Cardiac septum (tissue), 1 donor: ENCODE results near the gene PLCD1. TPM values are rescaled to one million over a fixed set of nuclear protein-coding genes. Genes with fewer than 3 reads are reported as not detected.
"Not testable (repeated sequence)": the region's sequence is repeated elsewhere in the genome, so short reads cannot be mapped to it uniquely, and the experiment has no call there.

Experiments
- DNase-seq: peaks from one replicate; pipeline ENCODE4 v3.0.0-alpha.2; 2020; ENCODE audit warnings: low spot score
- intact Hi-C: fragments of 100-400 bp; cut with DNase I; formaldehyde crosslinking; loops from one replicate; pipeline ENCODE4 v1.14.0; 2022
- total RNA-seq: library from RNA; stranded (reverse); fragmentation: NEBNext Ultra II Directional; extraction: Animal tissue kit (Norgen Biotek cat#: 25700); gene quantifications from one replicate; pipeline ENCODE4 v1.2.1, GENCODE V29; 2021
- donor health status: DM: no; HTN: no; CAD: no.

The PLCD1 gene
- total RNA-seq, 1 donor from 2014 or later: 10.1 TPM

DNA sequence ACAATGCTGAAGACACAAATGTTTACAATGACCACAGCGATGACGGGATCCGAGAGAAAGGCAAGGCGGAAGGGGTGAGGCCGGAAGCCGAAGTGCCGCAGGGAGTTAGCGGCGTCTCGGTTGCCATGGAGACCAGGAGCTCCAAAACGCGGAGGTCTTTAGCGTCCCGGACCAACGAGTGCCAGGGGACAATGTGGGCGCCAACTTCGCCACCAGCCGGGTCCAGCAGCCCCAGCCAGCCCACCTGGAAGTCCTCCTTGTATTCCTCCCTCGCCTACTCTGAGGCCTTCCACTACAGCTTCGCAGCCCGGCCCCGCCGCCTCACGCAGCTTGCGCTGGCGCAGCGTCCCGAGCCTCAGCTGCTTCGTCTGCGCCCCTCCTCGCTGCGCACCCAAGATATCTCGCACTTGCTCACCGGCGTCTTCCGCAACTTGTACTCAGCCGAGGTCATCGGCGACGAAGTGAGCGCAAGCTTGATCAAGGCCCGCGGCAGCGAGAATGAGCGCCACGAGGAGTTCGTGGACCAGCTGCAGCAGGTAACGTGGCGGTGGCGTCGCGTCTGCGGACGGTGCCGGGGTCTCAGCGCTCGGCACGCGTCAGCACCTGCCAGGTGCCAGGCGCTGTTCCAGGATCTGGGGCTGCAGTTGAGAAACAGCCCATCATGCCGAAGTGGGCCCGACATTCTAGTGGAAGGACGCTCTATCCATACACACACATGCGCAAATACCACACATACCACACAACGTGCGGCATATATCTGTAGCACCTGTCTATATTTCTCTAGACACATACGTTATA is 9.9 kb upstream of the PLCD1 start, which contains the start of gene DLEC1:
DLEC1 (plus strand) TSS at position 108 of the 798 bp plus-strand sequence; CDS start at position 126, 18 bp downstream.
- peak; percentile 89 for DNase-seq
- intact Hi-C loops: no loop called here

GRCh38 chr3:38038447-38038911 is 9.0 kb upstream of the PLCD1 start:
- DNase-seq: no peak
- intact Hi-C loops: no loop called here

- intact Hi-C loops: no loop called here
- DNase-seq: no peak
Observed at GRCh38 chr3:38036906-38037305, 7.5 kb upstream of the PLCD1 start.

DNA sequence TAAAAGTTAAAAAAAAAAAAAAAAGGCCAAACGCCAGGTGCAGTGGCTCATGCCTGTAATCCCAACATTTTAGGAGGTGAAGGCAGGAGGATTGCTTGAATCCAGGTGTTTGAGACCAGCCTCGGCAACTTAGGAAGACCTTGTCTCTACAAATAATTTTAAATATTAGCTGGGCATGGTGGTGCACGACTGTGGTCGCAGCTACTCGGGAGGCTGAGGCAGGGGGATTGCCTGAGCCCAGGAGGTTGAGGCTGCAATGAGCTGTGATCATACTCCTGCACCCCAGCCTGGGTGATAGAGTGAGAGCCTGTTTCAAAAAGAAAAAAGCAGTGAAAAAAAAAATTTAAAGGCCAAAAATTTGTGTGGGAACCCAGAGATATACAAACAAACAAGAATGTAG is 6.8 kb upstream of the PLCD1 start:
- DNase-seq: no peak
- intact Hi-C loops: no loop called here

DNA sequence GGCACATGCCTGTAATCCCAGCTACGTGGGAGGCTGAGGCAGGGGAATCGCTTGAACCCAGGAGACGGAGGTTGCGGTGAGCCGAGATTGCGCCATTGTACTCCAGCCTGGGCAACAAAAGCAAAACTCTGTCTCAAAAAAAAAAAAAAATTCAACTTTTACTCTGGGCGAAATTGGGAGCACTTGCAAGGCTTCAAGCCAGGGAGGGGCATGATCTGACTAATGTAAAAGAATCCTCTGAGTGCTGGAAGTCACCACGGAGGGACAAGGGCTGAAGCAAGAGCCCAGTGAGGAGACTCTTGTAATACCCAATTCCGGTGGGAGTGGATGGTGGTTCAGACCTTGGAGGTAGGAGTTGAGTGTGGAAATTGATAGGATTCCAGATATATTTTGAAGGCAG is 4.9 kb upstream of the PLCD1 start:
- intact Hi-C loops: not testable (repeated sequence)

DNA sequence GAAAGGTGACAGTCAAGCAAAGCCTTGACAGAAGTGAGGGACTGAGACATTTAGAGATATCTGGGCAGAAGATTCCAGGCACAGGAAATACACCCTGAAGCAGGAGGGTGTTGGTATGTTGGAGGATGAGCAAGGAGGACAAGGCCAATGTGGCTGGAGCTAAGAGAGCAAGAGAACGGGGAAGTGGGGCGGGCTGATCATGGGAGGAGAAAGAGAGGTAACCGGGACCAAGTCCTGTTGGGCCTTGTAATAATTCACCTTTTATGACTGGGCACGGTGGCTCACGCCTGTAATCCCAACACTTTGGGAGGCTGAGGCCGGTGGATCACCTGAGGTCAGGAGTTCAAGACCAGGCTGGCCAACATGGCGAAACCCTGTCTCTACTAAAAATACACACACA is 4.1 kb upstream of the PLCD1 start:
- DNase-seq, intact Hi-C loops: not testable (repeated sequence)

More for the DNA sequence above, 4.9 kb upstream of the PLCD1 start:
- not testable (repeated sequence) for DNase-seq

- intact Hi-C loops: no loop called here
- DNase-seq: no peak
Observed at GRCh38 chr3:38032328-38032865, 3.0 kb upstream of the PLCD1 start.

DNA sequence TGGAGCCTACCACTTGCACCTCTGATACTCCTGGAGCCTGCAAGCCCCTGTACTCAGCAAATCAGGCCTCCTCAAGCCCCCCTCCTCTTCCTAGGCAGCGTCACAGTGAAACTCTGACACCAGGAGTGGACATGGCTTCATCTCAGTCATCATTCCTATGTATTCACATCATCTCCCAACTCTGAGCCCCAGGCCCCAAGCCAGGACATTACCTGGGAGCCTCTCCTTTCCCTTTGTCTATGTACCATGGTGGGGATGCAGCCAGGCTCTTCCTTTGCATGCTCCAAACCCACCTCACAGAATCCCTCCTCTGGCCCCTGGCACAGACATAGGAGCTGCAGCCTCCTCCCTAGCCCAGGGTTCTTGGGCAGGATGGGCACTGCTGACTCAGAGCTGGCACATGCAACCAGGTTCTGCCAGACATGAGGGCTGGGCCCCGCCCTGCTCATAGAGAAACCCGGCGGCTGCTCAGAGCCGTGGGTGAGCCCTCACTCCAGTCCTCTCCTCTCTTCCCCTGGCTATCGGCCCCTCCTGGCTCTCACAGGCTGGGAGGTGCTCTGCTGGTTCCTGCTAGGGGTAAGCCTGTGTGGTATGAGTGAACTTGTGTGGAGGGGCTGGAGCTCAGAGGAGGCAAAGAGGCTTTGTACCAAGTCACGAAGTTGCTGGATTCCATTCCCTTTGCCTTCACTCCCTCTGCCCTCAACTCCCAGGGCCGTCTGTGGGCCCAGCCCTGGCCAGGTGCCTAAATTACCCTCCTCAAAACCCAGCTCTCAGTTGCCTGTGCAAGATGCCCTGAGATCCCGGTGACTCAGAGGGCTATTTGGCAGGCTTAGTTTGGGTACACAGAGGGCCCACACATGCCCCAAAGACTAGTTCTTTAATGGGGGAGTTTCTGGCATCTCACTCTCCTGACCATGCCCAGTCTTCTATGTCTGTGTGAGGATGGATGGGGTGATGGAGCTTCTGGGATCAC is 1.9 kb upstream of the PLCD1 start:
- peak; percentile 82 for DNase-seq
- intact Hi-C loops: no loop called here

- DNase-seq: no peak
- intact Hi-C loops: no loop called here
Observed at GRCh38 chr3:38030126-38031021, 932 bp upstream of the PLCD1 start.

- intact Hi-C loops: no loop called here
- DNase-seq: no peak
Observed at GRCh38 chr3:38028621-38029361, 651 bp downstream of the PLCD1 start.

- peak; percentile 63 for DNase-seq
- intact Hi-C loops: no loop called here
Observed at GRCh38 chr3:38027466-38028465, 1.7 kb downstream of the PLCD1 start.

DNA sequence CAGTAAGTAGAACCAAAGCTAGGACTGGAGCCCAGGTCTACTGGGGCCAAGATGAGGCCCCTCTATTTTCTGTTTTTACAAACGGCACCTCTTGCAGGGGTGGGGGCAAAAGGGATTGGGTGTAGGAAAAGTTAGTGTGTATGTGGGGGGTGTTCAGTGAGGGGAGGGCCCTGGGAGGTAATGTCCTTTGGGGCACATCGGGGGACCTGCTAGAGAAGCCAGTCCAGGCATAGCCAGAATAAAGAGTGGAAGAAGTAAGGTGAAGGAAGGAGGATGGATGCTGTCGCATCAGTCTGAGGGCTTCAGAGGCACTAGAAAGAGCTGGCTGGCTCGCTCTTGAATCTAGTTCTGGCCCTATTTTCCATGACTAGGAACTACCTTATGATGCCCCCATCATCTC is 2.6 kb downstream of the PLCD1 start:
- no peak for DNase-seq
- intact Hi-C loops: no loop called here

DNA sequence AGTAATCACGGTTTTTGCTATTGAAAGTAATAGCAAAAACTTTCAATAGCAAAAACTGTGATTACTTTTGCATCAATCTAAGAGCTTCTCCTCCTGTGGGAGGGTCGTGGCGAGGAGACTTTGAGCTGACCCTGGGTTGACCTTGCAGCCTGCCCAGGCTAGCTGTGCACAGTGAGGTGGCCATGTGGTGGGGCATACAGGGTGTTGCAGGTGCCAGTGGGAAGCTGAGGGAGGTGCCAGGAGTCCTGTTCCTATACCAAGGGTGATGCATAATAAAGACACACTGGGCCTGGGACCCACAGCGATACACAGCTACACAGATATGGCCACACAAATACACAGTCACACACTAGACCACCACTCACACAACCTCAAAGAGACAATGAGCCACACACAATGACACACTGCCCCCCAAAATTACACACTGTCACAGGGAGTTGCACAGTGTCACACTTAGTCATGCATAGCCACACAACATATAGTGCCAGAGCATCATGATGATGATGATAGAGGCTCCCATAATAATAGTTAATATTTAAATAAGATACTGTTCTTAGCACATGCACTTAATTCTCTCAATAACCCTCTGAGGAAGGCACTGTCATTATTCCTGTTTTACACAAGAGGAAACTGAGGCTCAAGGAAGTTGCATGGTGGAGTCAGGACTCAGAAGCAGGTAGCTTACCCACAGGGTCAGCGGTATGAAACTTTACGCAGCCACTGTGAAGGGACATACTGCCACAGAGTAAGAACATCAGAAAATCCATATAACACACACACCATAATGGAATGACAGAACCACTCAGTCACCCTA is 6.3 kb downstream of the PLCD1 start:
- intact Hi-C loops: no loop called here
- DNase-seq: peak; percentile 59

DNA sequence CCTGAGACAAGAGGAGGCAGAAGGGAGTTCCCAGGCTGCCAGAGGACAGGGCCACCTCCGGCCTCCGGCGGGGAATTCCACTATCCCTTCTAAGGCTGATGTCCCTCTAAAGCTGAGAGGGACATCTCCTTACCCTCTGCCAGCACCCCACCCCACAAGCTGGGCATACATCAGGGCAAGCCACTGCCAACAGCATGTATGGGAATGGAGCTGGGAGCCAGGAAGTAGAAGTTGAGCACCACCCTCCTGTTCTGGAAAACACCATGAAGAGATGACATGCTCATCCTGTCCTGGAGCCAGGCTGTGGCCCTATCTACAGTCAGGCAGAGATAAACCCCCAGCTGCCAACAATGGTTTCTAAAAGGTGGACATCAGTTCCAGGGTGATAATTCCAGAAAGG is 7.1 kb downstream of the PLCD1 start:
- intact Hi-C loops: no loop called here
- no peak for DNase-seq

DNA sequence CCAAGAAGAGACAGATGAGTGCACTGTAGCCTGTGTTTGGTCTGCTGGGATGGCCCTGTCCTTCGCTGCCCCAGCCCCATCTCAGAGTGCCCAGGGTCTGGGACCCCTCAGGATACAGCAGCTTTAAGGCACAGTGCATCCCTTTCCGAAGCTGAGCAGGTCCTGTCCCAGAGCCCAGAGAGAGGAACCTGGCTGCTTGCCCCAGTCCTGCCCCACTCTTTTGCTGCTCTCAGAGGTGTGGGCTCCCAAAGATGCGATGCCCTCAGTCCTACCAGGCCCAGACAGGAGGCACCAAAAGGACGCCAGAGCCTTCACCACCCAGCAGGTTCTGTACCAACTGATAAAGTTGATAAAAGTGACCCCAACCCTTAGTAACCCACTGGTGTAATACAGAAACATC is 8.2 kb downstream of the PLCD1 start:
- intact Hi-C loops: no loop called here

DNA sequence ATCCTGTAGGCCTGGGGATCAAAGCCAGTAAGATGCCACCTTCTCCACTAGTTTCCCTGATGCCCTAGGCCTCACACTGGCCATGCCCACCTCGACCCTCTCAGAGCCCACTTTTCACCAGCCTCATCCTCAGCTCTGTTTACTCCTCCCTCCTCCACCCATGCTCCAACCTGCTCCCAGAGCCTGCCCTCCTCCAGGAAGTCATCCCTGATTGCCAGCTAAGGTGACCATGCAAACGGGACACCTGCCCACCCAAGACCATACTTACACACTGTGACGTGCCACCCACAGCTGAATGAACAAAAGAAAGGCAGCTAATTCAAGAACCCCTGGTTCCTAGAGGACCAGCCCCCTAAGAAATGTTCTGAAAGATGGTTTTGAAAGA is 9.1 kb downstream of the PLCD1 start:
- no peak for DNase-seq
- intact Hi-C loops: no loop called here

More for the DNA sequence above, 8.2 kb downstream of the PLCD1 start:
- DNase-seq: peak; percentile 71
